Measurements from ENCODE around the gene WDR47. TPM values are rescaled to one million over a fixed set of nuclear protein-coding genes. Genes with fewer than 3 reads are reported as not detected.
"Not testable (repeated sequence)": the region's sequence is repeated elsewhere in the genome, so short reads cannot be mapped to it uniquely, and the experiment has no call there.

Gene WDR47
- total RNA-seq, 2 experiments from 2014 or later: 10.6 to 10.9 TPM

- DNase-seq: no peak
- ChIA-PET CTCF (no interaction called here), POLR2A (interaction anchor here (1.3 kb wide), 1 partner anchor 45 kb away, joined by 4 read pairs; the partner anchor contains the start of gene TMEM167B)
- Mint-ChIP-seq H3K27me3 (peaks cover 4% of the 10 kb centered on the region), H3K4me3 (no peak overlapping the region), H3K9me3 (no peaks in the 10 kb centered on the region), H3K36me3 (ENCODE audit: low read depth) (no peaks in the 10 kb centered on the region), H3K27ac (no peak overlapping the region), H3K4me1 (peaks cover 12% of the 10 kb centered on the region)
Measured at GRCh38 chr1:109045595-109045994, 3.7 kb upstream of the WDR47 start.

GRCh38 chr1:109040989-109041620 lies 797 bp downstream of the WDR47 start:
- ChIA-PET CTCF (interaction anchor here (1.0 to 1.7 kb wide), 3 partner anchors 13 to 453 kb away, joined by 3 to 15 read pairs (median 8); partner anchors contain the start of gene CYB561D1), POLR2A (interaction anchor here (0.6 to 2.1 kb wide), 5 partner anchors 36 to 508 kb away, joined by 3 to 16 read pairs (median 4); partner anchors contain the start of genes GNAI3, PRPF38B and TMEM167B)
- Mint-ChIP-seq H3K4me3 (peak overlapping the region; percentile 92), H3K27me3 (peaks cover 3% of the 10 kb centered on the region), H3K4me1 (peaks cover 25% of the 10 kb centered on the region), H3K36me3 (ENCODE audit: low read depth) (no peaks in the 10 kb centered on the region), H3K9me3 (no peaks in the 10 kb centered on the region), H3K27ac (peak overlapping the region; percentile 88)
- DNase-seq: peak; percentile 40

- Mint-ChIP-seq H3K27ac (peak overlapping the region; percentile 88), H3K9me3 (no peaks in the 10 kb centered on the region), H3K4me3 (peak overlapping the region; percentile 92), H3K4me1 (peaks cover 25% of the 10 kb centered on the region), H3K36me3 (ENCODE audit: low read depth) (no peaks in the 10 kb centered on the region), H3K27me3 (peaks cover 3% of the 10 kb centered on the region)
- ChIA-PET POLR2A (interaction anchor here (1.4 to 1.6 kb wide), 2 partner anchors 51 to 59 kb away, joined by 3 to 4 read pairs; partner anchors contain the start of gene TMEM167B), CTCF (no interaction called here)
- no peak for DNase-seq
Measured at GRCh38 chr1:109040627-109040988, 1.3 kb downstream of the WDR47 start.

- H3K4me1 Mint-ChIP-seq: peaks cover 4% of the 10 kb centered on the region
- no peak for DNase-seq
- H3K27ac Mint-ChIP-seq: no peak overlapping the region
- no peak overlapping the region for H3K4me3 Mint-ChIP-seq
- ChIA-PET POLR2A (no interaction called here), CTCF (no interaction called here)
- no peaks in the 10 kb centered on the region for H3K36me3 Mint-ChIP-seq (ENCODE audit: low read depth)
- H3K27me3 Mint-ChIP-seq: no peaks in the 10 kb centered on the region
- H3K9me3 Mint-ChIP-seq: no peaks in the 10 kb centered on the region
Measured at GRCh38 chr1:109034382-109034781, 7.5 kb downstream of the WDR47 start.

- H3K36me3 Mint-ChIP-seq (ENCODE audit: low read depth); H3K4me1 Mint-ChIP-seq; H3K9me3 Mint-ChIP-seq; H3K27ac Mint-ChIP-seq; DNase-seq; POLR2A ChIA-PET; H3K4me3 Mint-ChIP-seq; H3K27me3 Mint-ChIP-seq: not testable (repeated sequence)
- CTCF ChIA-PET: interaction anchor here (1.1 kb wide), 1 partner anchor 259 kb away, joined by 3 read pairs; no protein-coding TSS in a partner anchor
Measured at GRCh38 chr1:109029493-109029892, 12.4 kb downstream of the WDR47 start.

- DNase-seq: no peak
- Mint-ChIP-seq H3K4me1 (peaks cover 2% of the 10 kb centered on the region), H3K9me3 (no peaks in the 10 kb centered on the region), H3K27me3 (no peaks in the 10 kb centered on the region), H3K27ac (no peak overlapping the region), H3K4me3 (no peak overlapping the region), H3K36me3 (ENCODE audit: low read depth) (no peaks in the 10 kb centered on the region)
- ChIA-PET POLR2A (interaction anchor here (1.3 to 1.4 kb wide), 2 partner anchors 14 to 72 kb away, joined by 4 to 5 read pairs; partner anchors contain the start of gene WDR47), CTCF (interaction anchor here (0.5 to 2.1 kb wide), 6 partner anchors 9 to 84 kb away, joined by 3 to 10 read pairs (median 4); partner anchors contain the start of gene WDR47)
Measured at GRCh38 chr1:109027841-109028240, 14.1 kb downstream of the WDR47 start.

- H3K27ac Mint-ChIP-seq: no peak overlapping the region
- H3K9me3 Mint-ChIP-seq: no peaks in the 10 kb centered on the region
- H3K4me3 Mint-ChIP-seq: no peak overlapping the region
- H3K27me3 Mint-ChIP-seq: no peaks in the 10 kb centered on the region
- H3K36me3 Mint-ChIP-seq (ENCODE audit: low read depth): no peaks in the 10 kb centered on the region
- no peak for DNase-seq
- POLR2A ChIA-PET: no interaction called here
- H3K4me1 Mint-ChIP-seq: peaks cover 2% of the 10 kb centered on the region
- CTCF ChIA-PET: no interaction called here
Measured at GRCh38 chr1:109025694-109026093, 16.2 kb downstream of the WDR47 start.

GRCh38 chr1:109024646-109025045 lies 17.3 kb downstream of the WDR47 start:
- Mint-ChIP-seq H3K9me3 (no peaks in the 10 kb centered on the region), H3K4me3 (no peak overlapping the region), H3K27ac (no peak overlapping the region), H3K4me1 (peaks cover 2% of the 10 kb centered on the region), H3K27me3 (no peaks in the 10 kb centered on the region), H3K36me3 (ENCODE audit: low read depth) (peaks cover 1% of the 10 kb centered on the region)
- ChIA-PET POLR2A (no interaction called here), CTCF (no interaction called here)
- no peak for DNase-seq

- DNase-seq: no peak
- Mint-ChIP-seq H3K36me3 (ENCODE audit: low read depth) (peaks cover 20% of the 10 kb centered on the region), H3K27ac (no peak overlapping the region), H3K4me1 (peaks cover 2% of the 10 kb centered on the region), H3K9me3 (no peaks in the 10 kb centered on the region), H3K27me3 (no peaks in the 10 kb centered on the region), H3K4me3 (no peak overlapping the region)
- CTCF ChIA-PET: no interaction called here
- POLR2A ChIA-PET: interaction anchor here (0.8 kb wide), 1 partner anchor 22 kb away, joined by 3 read pairs; the partner anchor contains the start of gene WDR47
Measured at GRCh38 chr1:109020693-109021257, 21.1 kb downstream of the WDR47 start.

GRCh38 chr1:109017719-109018118 lies 24.2 kb downstream of the WDR47 start:
- H3K4me1 Mint-ChIP-seq, H3K4me3 Mint-ChIP-seq, DNase-seq, POLR2A ChIA-PET, H3K27ac Mint-ChIP-seq, H3K27me3 Mint-ChIP-seq, H3K9me3 Mint-ChIP-seq: not testable (repeated sequence)
- H3K36me3 Mint-ChIP-seq (ENCODE audit: low read depth): peaks cover 23% of the 10 kb centered on the region
- CTCF ChIA-PET: interaction anchor here (0.6 to 2.9 kb wide), 3 partner anchors 10 to 481 kb away, joined by 3 to 10 read pairs (median 4); no protein-coding TSS in a partner anchor

GRCh38 chr1:109017134-109017533 lies 24.8 kb downstream of the WDR47 start:
- POLR2A ChIA-PET: no interaction called here
- Mint-ChIP-seq H3K27me3 (no peaks in the 10 kb centered on the region), H3K27ac (no peak overlapping the region), H3K4me1 (no peaks in the 10 kb centered on the region), H3K4me3 (no peak overlapping the region), H3K9me3 (no peaks in the 10 kb centered on the region), H3K36me3 (ENCODE audit: low read depth) (peaks cover 23% of the 10 kb centered on the region)
- CTCF ChIA-PET: interaction anchor here (0.6 to 2.9 kb wide), 2 partner anchors 11 to 482 kb away, joined by 4 to 10 read pairs; no protein-coding TSS in a partner anchor
- DNase-seq: no peak

- DNase-seq: no peak
- Mint-ChIP-seq H3K9me3 (no peaks in the 10 kb centered on the region), H3K27ac (no peak overlapping the region), H3K4me3 (no peak overlapping the region), H3K36me3 (ENCODE audit: low read depth) (peaks cover 12% of the 10 kb centered on the region), H3K4me1 (no peaks in the 10 kb centered on the region), H3K27me3 (no peaks in the 10 kb centered on the region)
- ChIA-PET POLR2A (no interaction called here), CTCF (interaction anchor here (1.6 kb wide), 1 partner anchor 182 kb away, joined by 3 read pairs; no protein-coding TSS in a partner anchor)
Measured at GRCh38 chr1:109011335-109011734, 30.6 kb downstream of the WDR47 start.

- DNase-seq, POLR2A ChIA-PET: not testable (repeated sequence)
- CTCF ChIA-PET: interaction anchor here (0.7 kb wide), 1 partner anchor 1081 kb away, joined by 3 read pairs; no protein-coding TSS in a partner anchor
Measured at GRCh38 chr1:108996622-108997021, 45.3 kb downstream of the WDR47 start.

More at GRCh38 chr1:108996622-108997021, 45.3 kb downstream of the WDR47 start:
- peaks cover 48% of the 10 kb centered on the region for H3K36me3 Mint-ChIP-seq (ENCODE audit: low read depth)
- not testable (repeated sequence) for H3K27ac Mint-ChIP-seq, H3K27me3 Mint-ChIP-seq, H3K9me3 Mint-ChIP-seq, H3K4me3 Mint-ChIP-seq, H3K4me1 Mint-ChIP-seq
